A673 (cell line): ENCODE results near the gene RD3L.

ENCODE experiments used
- EZH2 ChIP-seq: fragments of 200-600 bp; sonication (generic); IDR thresholded peaks from 2 replicates; pipeline ENCODE4 v1.6.1; 2017; ENCODE audit warnings: borderline replicate concordance, low read depth, mild to moderate bottlenecking, mixed read lengths, antibody characterized with exemption, low read length; ENCODE audit not compliant: poor library complexity, severe bottlenecking
- TF ChIP-seq, protein P1 (sequence below): fragments of 300-800, 200-600 bp; sonication (generic); conservative IDR thresholded peaks from 2 replicates; pipeline ENCODE4 v1.5.1; 2017; ENCODE audit warnings: low read depth, mild to moderate bottlenecking, antibody characterized with exemption, low read length, moderate library complexity, mixed read lengths

GRCh38 chr14:103908580-103908979 is 33.7 kb downstream of the RD3L start:
- TF ChIP-seq, protein P1, sequence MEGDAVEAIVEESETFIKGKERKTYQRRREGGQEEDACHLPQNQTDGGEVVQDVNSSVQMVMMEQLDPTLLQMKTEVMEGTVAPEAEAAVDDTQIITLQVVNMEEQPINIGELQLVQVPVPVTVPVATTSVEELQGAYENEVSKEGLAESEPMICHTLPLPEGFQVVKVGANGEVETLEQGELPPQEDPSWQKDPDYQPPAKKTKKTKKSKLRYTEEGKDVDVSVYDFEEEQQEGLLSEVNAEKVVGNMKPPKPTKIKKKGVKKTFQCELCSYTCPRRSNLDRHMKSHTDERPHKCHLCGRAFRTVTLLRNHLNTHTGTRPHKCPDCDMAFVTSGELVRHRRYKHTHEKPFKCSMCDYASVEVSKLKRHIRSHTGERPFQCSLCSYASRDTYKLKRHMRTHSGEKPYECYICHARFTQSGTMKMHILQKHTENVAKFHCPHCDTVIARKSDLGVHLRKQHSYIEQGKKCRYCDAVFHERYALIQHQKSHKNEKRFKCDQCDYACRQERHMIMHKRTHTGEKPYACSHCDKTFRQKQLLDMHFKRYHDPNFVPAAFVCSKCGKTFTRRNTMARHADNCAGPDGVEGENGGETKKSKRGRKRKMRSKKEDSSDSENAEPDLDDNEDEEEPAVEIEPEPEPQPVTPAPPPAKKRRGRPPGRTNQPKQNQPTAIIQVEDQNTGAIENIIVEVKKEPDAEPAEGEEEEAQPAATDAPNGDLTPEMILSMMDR = no peak
- no peak for TF ChIP-seq EZH2
